Activated CD8-positive, alpha-beta T cell treated with anti-CD3 and anti-CD28 coated beads, Interleukin-2, amount 10 ng/mL, durations not matched to agents 7 days and 5 days (primary cell): ENCODE measurements around the gene CEP131. TPM values are rescaled to one million over a fixed set of nuclear protein-coding genes. Genes with fewer than 3 reads are reported as not detected.
A peak's percentile ranks its signal among the peaks of the same experiment; 100 is the strongest.

ENCODE experiments used
- ATAC-seq: fragments of 150-1000 bp; cut with Tn5 transposase; one replicate; pipeline ENCODE4 v1.10.0; 2021; ENCODE audit warnings: moderate library complexity
- CTCF ChIA-PET: fragments of 350-600 bp; sonication (Branson Sonifier 250); formaldehyde crosslinking; loops from one replicate; lab custom pipeline; 2021; ENCODE audit warnings: antibody characterized with exemption; lab: Charles Lee
- POLR2A ChIA-PET: fragments of 350-600 bp; sonication (Branson Sonifier 250); formaldehyde crosslinking; loops from one replicate; lab custom pipeline; 2021; ENCODE audit warnings: antibody characterized with exemption; lab: Charles Lee
- DNase-seq: peaks from one replicate; pipeline ENCODE4 v3.0.0-alpha.2; 2020
- H3K27ac Mint-ChIP-seq: one replicate; pipeline ENCODE4 v1.8.0; 2021; ENCODE audit warnings: mild to moderate bottlenecking, mixed read lengths
- H3K27me3 Mint-ChIP-seq: one replicate; pipeline ENCODE4 v1.8.0; 2021; ENCODE audit warnings: low read depth, mixed read lengths
- H3K36me3 Mint-ChIP-seq: one replicate; pipeline ENCODE4 v1.8.0; 2021; ENCODE audit warnings: low read depth, mixed read lengths
- H3K4me1 Mint-ChIP-seq: one replicate; pipeline ENCODE4 v1.8.0; 2021; ENCODE audit warnings: low read depth, mixed read lengths
- H3K4me3 Mint-ChIP-seq: one replicate; pipeline ENCODE4 v1.8.0; 2021; ENCODE audit warnings: mild to moderate bottlenecking, mixed read lengths
- H3K9me3 Mint-ChIP-seq: one replicate; pipeline ENCODE4 v1.8.0; 2022; ENCODE audit warnings: mixed read lengths; ENCODE audit not compliant: insufficient read depth
- total RNA-seq, 2 experiments: library from RNA; stranded (reverse); gene quantifications; one replicate each; pipeline ENCODE4 v1.2.3, GENCODE V29; 2021

CEP131 gene
- total RNA-seq: 10 to 100 TPM; 17.9 to 19.0 TPM

- Mint-ChIP-seq H3K36me3 (peaks cover 10% of the 10 kb centered on the region), H3K4me1 (peaks cover 24% of the 10 kb centered on the region), H3K27ac (peak within 1 kb of the TSS; percentile 67), H3K27me3 (no peaks in the 10 kb centered on the region), H3K9me3 (no peaks in the 10 kb centered on the region), H3K4me3 (peak within 1 kb of the TSS; percentile 72)
- ATAC-seq (peak; percentile 99), DNase-seq (peak; percentile 99)
- POLR2A ChIA-PET: interaction anchor here (1.2 kb wide), 1 partner anchor 16 kb away, joined by 9 read pairs; the partner anchor contains the start of genes NDUFAF8 and TEPSIN
- CTCF ChIA-PET: interaction anchor here (0.7 to 1.1 kb wide), 3 partner anchors 30 to 261 kb away, joined by 3 read pairs; no protein-coding TSS in a partner anchor
Measured at GRCh38 chr17:81222906-81223761, at the start of gene CEP131. TSS of gene CEP131 (minus strand) at chr17:81222965. CDS start at chr17:81220056, 2,909 bp downstream.

- ATAC-seq (no peak), DNase-seq (no peak)
- Mint-ChIP-seq H3K4me1 (peaks cover 5% of the 10 kb centered on the region), H3K4me3 (no peak overlapping the region), H3K36me3 (peaks cover 44% of the 10 kb centered on the region), H3K27ac (no peak overlapping the region), H3K27me3 (no peaks in the 10 kb centered on the region), H3K9me3 (no peaks in the 10 kb centered on the region)
- CTCF ChIA-PET: no interaction called here
- POLR2A ChIA-PET: no interaction called here
Measured at GRCh38 chr17:81271226-81271625, 48.5 kb upstream of the CEP131 start.

- ATAC-seq (no peak), DNase-seq (no peak)
- peaks cover 46% of the 10 kb centered on the region for H3K36me3 Mint-ChIP-seq
- no peaks in the 10 kb centered on the region for H3K27me3 Mint-ChIP-seq
- peaks cover 5% of the 10 kb centered on the region for H3K4me1 Mint-ChIP-seq
- CTCF ChIA-PET: no interaction called here
- no peaks in the 10 kb centered on the region for H3K9me3 Mint-ChIP-seq
- POLR2A ChIA-PET: no interaction called here
- no peak overlapping the region for H3K4me3 Mint-ChIP-seq
- no peak overlapping the region for H3K27ac Mint-ChIP-seq
Measured at GRCh38 chr17:81270279-81270678, 47.5 kb upstream of the CEP131 start.

DNA sequence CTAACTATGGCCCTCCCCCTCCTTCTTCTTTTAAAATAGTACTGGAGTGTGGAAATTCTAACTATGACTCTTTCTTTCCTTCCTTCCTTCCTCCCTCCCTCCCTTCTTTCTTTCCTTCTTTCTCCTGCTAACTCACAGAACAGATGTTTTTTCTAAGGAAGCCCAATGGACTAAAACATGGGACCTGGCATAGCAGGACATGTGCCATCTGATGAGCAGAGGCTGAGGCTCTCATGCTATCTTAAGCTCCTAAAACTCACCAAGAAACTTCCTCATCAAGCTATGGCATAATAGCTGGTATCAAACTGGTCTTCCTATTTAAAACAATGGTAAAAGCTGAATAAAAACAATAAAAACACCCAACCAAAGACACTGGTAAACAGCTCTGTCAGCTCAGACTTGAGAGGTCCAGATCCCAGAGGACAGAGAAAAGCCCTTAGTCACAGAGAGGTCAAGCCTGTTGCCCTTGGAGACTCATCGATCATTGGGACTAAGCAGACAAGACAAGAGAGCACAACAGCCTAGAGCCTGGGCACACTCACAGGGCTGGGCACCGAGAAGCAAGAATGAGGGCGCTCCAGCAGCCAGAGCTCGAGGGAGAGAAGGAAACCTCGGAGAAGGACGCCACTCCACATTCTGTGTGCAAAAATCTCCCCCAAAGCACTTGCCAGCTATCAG is 44.8 kb upstream of the CEP131 start:
- no peaks in the 10 kb centered on the region for H3K9me3 Mint-ChIP-seq
- H3K27ac Mint-ChIP-seq: no peak overlapping the region
- ChIA-PET CTCF (no interaction called here), POLR2A (no interaction called here)
- no peak overlapping the region for H3K4me3 Mint-ChIP-seq
- H3K36me3 Mint-ChIP-seq: peaks cover 36% of the 10 kb centered on the region
- H3K27me3 Mint-ChIP-seq: no peaks in the 10 kb centered on the region
- DNase-seq (no peak), ATAC-seq (no peak)
- H3K4me1 Mint-ChIP-seq: peaks cover 1% of the 10 kb centered on the region

- no peak for ATAC-seq
- Mint-ChIP-seq H3K4me1 (no peaks in the 10 kb centered on the region), H3K9me3 (no peaks in the 10 kb centered on the region), H3K36me3 (peaks cover 30% of the 10 kb centered on the region), H3K27ac (no peak overlapping the region), H3K4me3 (no peak overlapping the region), H3K27me3 (no peaks in the 10 kb centered on the region)
- ChIA-PET POLR2A (interaction anchor here (1.0 kb wide), 1 partner anchor 19 kb away, joined by 3 read pairs; no protein-coding TSS in a partner anchor), CTCF (no interaction called here)
- DNase-seq: no peak
Measured at GRCh38 chr17:81265576-81265975, 42.8 kb upstream of the CEP131 start.

DNA sequence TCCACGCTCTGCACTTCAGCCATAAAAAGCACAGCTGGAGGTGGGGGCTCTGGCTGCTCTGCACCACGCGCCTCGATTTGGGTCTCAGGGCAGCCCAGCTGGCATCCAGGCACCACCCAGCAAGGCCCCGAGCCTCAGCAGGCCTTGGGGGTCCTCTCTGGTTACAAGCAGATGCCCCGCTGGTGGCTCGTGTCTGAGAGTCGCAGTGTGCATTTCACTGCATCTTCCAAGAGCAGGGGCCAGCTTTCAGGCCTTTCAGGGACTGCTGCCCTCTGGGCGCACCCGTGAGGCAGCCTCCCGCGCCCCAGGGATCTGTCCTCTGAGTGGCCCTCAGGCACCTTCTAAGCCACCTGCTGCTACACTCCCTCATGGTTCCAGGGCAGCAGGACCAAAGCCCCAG is 41.9 kb upstream of the CEP131 start:
- Mint-ChIP-seq H3K27me3 (no peaks in the 10 kb centered on the region), H3K4me1 (no peaks in the 10 kb centered on the region), H3K36me3 (peaks cover 28% of the 10 kb centered on the region), H3K4me3 (no peak overlapping the region), H3K9me3 (no peaks in the 10 kb centered on the region), H3K27ac (no peak overlapping the region)
- DNase-seq (no peak), ATAC-seq (no peak)
- POLR2A ChIA-PET: no interaction called here
- CTCF ChIA-PET: no interaction called here

- Mint-ChIP-seq H3K9me3 (no peaks in the 10 kb centered on the region), H3K27ac (no peak overlapping the region), H3K36me3 (peaks cover 26% of the 10 kb centered on the region), H3K4me1 (no peaks in the 10 kb centered on the region), H3K4me3 (no peak overlapping the region), H3K27me3 (no peaks in the 10 kb centered on the region)
- ChIA-PET POLR2A (no interaction called here), CTCF (no interaction called here)
- ATAC-seq (no peak), DNase-seq (no peak)
Measured at GRCh38 chr17:81263371-81264181, 40.8 kb upstream of the CEP131 start.

DNA sequence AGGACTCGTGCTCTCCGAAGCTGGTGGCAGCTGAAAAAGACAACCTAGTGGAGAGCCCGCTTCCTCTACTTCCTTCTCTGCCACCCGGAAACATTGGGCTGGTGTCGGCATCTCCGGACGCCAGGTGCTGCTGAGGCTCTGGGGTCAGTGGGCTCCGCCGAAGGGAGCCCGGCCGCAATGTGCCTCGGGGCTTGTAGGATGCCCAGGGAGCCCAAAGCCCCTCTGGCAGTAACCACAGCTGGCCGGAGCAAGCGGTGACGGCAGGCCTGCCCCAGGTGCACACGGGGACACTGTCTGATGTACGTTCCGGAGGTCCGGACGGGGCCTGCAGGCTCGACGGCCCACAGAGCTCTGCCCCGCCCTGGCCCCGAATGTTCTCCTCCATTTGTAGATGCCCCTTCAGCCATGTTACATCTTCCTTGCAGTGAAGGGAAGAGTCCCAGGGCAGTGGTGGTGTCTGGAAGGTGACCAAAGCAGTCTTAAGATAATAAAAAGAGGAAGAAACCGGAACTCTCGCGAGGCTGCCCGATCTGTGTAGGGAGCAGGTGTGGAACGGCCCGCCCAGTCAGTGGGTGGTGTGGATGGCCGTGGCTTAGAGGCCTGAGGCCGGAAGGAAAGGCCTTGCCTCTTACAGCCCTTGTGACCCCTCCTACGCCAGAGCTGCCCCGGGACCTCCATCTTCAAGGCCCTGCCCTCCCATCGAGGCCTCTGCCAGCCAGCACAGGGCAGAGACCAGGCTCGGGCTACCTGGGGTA is 39.0 kb upstream of the CEP131 start:
- no peak for ATAC-seq
- no peak for DNase-seq
- Mint-ChIP-seq H3K4me1 (no peaks in the 10 kb centered on the region), H3K4me3 (no peak overlapping the region), H3K27me3 (no peaks in the 10 kb centered on the region), H3K9me3 (no peaks in the 10 kb centered on the region), H3K27ac (no peak overlapping the region), H3K36me3 (peaks cover 14% of the 10 kb centered on the region)
- CTCF ChIA-PET: interaction anchor here (0.9 kb wide), 1 partner anchor 322 kb away, joined by 3 read pairs; no protein-coding TSS in a partner anchor
- POLR2A ChIA-PET: no interaction called here

DNA sequence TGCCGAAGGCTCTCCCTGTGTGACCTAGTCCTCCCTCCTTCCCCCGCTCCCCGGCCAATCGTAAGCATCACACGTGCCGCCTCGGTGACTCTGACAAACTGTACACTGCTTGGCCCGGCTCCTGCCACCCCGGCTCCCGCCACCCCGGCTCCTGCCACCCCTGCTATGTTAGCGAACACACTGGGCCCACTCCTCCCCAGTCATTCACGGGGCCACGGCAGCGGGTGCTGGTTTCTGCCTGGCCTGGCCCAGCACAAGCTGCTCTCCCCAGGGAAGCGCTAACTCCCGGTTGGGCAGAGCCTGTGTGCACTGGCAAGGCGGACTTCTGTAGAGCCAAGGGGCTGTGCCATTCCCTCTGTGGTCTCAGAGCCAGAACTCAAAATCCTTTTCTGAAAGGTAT is 38.3 kb upstream of the CEP131 start:
- Mint-ChIP-seq H3K27ac (no peak overlapping the region), H3K27me3 (no peaks in the 10 kb centered on the region), H3K9me3 (no peaks in the 10 kb centered on the region), H3K4me1 (no peaks in the 10 kb centered on the region), H3K4me3 (no peak overlapping the region), H3K36me3 (peaks cover 13% of the 10 kb centered on the region)
- ATAC-seq: no peak
- ChIA-PET POLR2A (no interaction called here), CTCF (no interaction called here)
- no peak for DNase-seq

DNA sequence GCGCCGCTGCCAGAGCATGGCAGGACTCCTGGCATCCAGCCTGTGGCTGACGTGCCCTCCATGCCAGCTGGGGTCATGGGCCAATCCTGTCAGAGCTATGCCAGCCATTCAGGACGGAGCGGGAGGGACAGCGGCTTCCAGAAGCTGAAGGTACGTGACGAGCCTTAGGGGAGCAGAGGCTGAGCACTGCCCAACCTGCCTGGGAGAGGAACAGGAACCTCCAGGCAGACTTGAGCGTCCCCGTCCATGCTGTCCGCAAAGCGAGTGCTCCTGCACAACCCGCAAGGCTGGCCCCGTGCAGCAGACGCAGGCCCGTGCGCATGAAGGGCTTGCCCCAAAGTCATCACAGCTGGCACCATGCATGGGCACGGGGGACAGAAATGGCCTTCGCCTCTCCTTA is 37.9 kb upstream of the CEP131 start:
- DNase-seq (no peak), ATAC-seq (no peak)
- H3K27me3 Mint-ChIP-seq: no peaks in the 10 kb centered on the region
- H3K9me3 Mint-ChIP-seq: no peaks in the 10 kb centered on the region
- ChIA-PET CTCF (no interaction called here), POLR2A (no interaction called here)
- H3K27ac Mint-ChIP-seq: no peak overlapping the region
- peaks cover 9% of the 10 kb centered on the region for H3K36me3 Mint-ChIP-seq
- H3K4me1 Mint-ChIP-seq: no peaks in the 10 kb centered on the region
- no peak overlapping the region for H3K4me3 Mint-ChIP-seq

DNA sequence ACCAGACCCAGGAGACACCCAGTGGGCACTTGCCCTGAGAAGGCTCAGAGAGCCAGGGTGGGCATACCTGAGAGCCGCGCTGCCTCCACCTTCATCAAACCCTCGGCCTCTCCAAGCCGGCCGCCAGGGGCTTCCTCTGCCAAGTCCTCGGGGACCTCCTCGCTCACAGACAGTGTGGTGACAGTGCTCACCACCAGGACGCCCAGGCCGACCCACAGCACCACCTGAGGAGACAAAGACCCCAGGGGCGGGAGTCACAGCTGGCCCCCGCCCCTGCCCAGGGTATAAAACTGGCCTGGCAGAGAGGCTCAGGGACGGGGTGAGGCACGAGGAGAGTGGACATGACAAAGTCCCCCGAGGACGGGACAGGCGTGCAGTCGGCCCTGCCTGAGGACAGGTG is 37.4 kb upstream of the CEP131 start:
- Mint-ChIP-seq H3K27ac (no peak overlapping the region), H3K27me3 (no peaks in the 10 kb centered on the region), H3K36me3 (peaks cover 6% of the 10 kb centered on the region), H3K4me1 (no peaks in the 10 kb centered on the region), H3K9me3 (no peaks in the 10 kb centered on the region), H3K4me3 (no peak overlapping the region)
- no peak for ATAC-seq
- DNase-seq: no peak
- POLR2A ChIA-PET: no interaction called here
- CTCF ChIA-PET: no interaction called here
